Measurements from ENCODE around the gene PLCXD3. TPM values are rescaled to one million over a fixed set of nuclear protein-coding genes. Genes with fewer than 3 reads are reported as not detected.
"Not testable (repeated sequence)": the region's sequence is repeated elsewhere in the genome, so short reads cannot be mapped to it uniquely, and the experiment has no call there.

Gene PLCXD3
- total RNA-seq, 1 experiment from 2014 or later = 5.0 TPM

DNA sequence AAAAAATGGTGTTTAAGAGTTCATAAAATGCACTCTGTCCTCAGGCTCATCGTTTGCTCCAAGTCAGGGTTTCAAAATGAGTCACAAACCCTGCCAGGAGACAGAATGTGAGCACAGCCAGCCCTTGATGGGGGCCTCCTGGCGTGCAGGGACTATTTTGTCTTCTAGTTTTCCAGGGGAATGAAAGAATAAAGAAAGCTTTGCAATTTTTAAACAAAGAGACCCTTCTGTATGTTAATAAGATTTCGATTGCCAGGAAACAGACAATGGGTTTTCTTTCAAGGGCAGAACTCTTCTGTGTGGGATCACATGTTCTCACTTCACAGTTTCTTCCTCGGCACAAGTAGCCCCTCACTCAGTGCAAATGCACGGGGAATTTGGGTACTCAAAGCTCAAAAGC lies 175.6 kb downstream of the PLCXD3 start:
- H3K4me3 ChIP-seq (ENCODE audit: low read length) = no peak overlapping the region
- H2AFZ ChIP-seq (ENCODE audit: low read length) = no peak overlapping the region
- H3K79me2 ChIP-seq (ENCODE audit: low read length) = no peaks in the 10 kb centered on the region
- H3K9ac ChIP-seq (ENCODE audit: low read length) = no peak overlapping the region
- no peak for ATAC-seq
- no peaks in the 10 kb centered on the region for H3K4me1 ChIP-seq (ENCODE audit: insufficient read depth, low read length)
- H4K20me1 ChIP-seq (ENCODE audit: low read length) = no peaks in the 10 kb centered on the region
- H3K36me3 ChIP-seq (ENCODE audit: low read depth, low read length) = no peaks in the 10 kb centered on the region
- no peaks in the 10 kb centered on the region for H3K9me3 ChIP-seq (ENCODE audit: low read length)
- no peaks in the 10 kb centered on the region for H3K27me3 ChIP-seq (ENCODE audit: low read length)
- H3K27ac ChIP-seq (ENCODE audit: low read length) = no peak overlapping the region
- TF ChIP-seq, protein P1, sequence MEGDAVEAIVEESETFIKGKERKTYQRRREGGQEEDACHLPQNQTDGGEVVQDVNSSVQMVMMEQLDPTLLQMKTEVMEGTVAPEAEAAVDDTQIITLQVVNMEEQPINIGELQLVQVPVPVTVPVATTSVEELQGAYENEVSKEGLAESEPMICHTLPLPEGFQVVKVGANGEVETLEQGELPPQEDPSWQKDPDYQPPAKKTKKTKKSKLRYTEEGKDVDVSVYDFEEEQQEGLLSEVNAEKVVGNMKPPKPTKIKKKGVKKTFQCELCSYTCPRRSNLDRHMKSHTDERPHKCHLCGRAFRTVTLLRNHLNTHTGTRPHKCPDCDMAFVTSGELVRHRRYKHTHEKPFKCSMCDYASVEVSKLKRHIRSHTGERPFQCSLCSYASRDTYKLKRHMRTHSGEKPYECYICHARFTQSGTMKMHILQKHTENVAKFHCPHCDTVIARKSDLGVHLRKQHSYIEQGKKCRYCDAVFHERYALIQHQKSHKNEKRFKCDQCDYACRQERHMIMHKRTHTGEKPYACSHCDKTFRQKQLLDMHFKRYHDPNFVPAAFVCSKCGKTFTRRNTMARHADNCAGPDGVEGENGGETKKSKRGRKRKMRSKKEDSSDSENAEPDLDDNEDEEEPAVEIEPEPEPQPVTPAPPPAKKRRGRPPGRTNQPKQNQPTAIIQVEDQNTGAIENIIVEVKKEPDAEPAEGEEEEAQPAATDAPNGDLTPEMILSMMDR (conservative IDR thresholded peaks at IDR 0.05; ENCODE audit: low read depth, low read length) = no peak
- TF ChIP-seq EZH2 (IDR thresholded peaks at IDR 0.05; ENCODE audit: low read length, unreplicated experiment) = no peak
- no peak for TF ChIP-seq EZH2phosphoT487 (IDR thresholded peaks at IDR 0.05; ENCODE audit: borderline replicate concordance, low read length)
- CTCF ChIA-PET = no interaction called here
- intact Hi-C loops (cut with micrococcal nuclease) = no loop called here
- POLR2A ChIA-PET (ENCODE audit: unreplicated experiment) = no interaction called here
- no peaks in the 10 kb centered on the region for H3K9me2 ChIP-seq (replicated peaks; ENCODE audit: low read length)
- H3K4me2 ChIP-seq (ENCODE audit: low read length) = no peak overlapping the region
- no peak for DNase-seq
- BruUV-seq (replicated peaks) = no TSS peak
- no peaks in the 10 kb centered on the region for H3F3A ChIP-seq (ENCODE audit: low read length, unreplicated experiment)

DNA sequence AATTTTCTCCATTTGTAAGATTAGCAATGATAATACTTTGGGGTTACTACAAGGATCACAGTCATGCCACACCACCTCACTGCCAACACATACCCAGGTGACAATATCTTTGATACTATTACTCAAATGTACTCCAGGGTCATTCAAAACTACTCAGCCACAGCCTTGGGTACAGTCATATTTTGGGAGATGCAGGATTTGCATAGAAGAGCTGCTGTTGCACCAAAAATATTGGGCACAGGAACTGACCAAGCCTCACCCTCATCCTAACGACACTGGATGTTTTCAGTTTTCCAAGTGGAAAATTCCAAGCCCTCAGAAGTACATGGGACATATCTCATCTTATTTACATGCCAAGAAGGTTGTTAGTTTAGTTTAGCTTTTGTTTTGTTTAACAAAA lies 176.2 kb downstream of the PLCXD3 start:
- POLR2A ChIA-PET (ENCODE audit: unreplicated experiment) = no interaction called here
- H3K9me3 ChIP-seq (ENCODE audit: low read length) = no peaks in the 10 kb centered on the region

DNA sequence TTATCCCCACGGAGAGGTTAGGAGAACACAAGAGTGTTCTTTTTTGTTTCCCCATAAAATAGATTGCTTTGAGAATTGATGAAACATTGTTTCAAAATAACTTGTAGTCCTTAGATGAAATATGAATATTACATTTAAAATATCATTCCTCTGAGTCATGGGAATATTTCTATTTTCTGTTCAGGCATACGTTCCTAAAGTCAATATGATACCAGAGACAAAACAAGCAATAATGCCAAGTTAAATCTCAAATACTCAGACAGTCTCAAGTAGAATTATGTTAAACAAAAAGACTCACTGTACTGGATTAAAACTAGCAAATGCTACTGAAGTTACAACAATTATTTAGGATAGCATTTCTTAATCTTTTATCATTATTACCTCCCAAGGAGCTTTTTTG lies 185.3 kb downstream of the PLCXD3 start:
- DNase-seq = peak; percentile 59
- Histone ChIP-seq H3K36me3 (ENCODE audit: low read depth, low read length) (no peaks in the 10 kb centered on the region), H3K27me3 (ENCODE audit: low read length) (no peaks in the 10 kb centered on the region), H3K9me3 (ENCODE audit: low read length) (no peaks in the 10 kb centered on the region), H3K4me2 (ENCODE audit: low read length) (peak overlapping the region; percentile 10; the same call in 1 of the 2 replicates), H3K27ac (ENCODE audit: low read length) (no peak overlapping the region), H3K9ac (ENCODE audit: low read length) (no peak overlapping the region), H2AFZ (ENCODE audit: low read length) (no peak overlapping the region), H3F3A (ENCODE audit: low read length, unreplicated experiment) (no peaks in the 10 kb centered on the region), H3K4me1 (ENCODE audit: insufficient read depth, low read length) (peaks cover 10% of the 10 kb centered on the region), H3K79me2 (ENCODE audit: low read length) (no peaks in the 10 kb centered on the region), H4K20me1 (ENCODE audit: low read length) (no peaks in the 10 kb centered on the region), H3K4me3 (ENCODE audit: low read length) (no peak overlapping the region), H3K9me2 (replicated peaks; ENCODE audit: low read length) (no peaks in the 10 kb centered on the region)
- intact Hi-C loops (cut with micrococcal nuclease) = no loop called here
- BruUV-seq (replicated peaks) = no TSS peak
- ATAC-seq = peak; percentile 83
- TF ChIP-seq, protein P1 (conservative IDR thresholded peaks at IDR 0.05; ENCODE audit: low read depth, low read length) = no peak
- no peak for TF ChIP-seq EZH2phosphoT487 (IDR thresholded peaks at IDR 0.05; ENCODE audit: borderline replicate concordance, low read length)
- TF ChIP-seq EZH2 (IDR thresholded peaks at IDR 0.05; ENCODE audit: low read length, unreplicated experiment) = no peak
- ChIA-PET POLR2A (ENCODE audit: unreplicated experiment) (no interaction called here), CTCF (no interaction called here)

More for the DNA sequence above, 176.2 kb downstream of the PLCXD3 start:
- H3K27ac ChIP-seq (ENCODE audit: low read length) = no peak overlapping the region
- CTCF ChIA-PET = no interaction called here
- intact Hi-C loops (cut with micrococcal nuclease) = no loop called here
- H3K79me2 ChIP-seq (ENCODE audit: low read length) = no peaks in the 10 kb centered on the region
- no peaks in the 10 kb centered on the region for H3K36me3 ChIP-seq (ENCODE audit: low read depth, low read length)
- no peaks in the 10 kb centered on the region for H3F3A ChIP-seq (ENCODE audit: low read length, unreplicated experiment)
- no TSS peak for BruUV-seq (replicated peaks)
- no peaks in the 10 kb centered on the region for H3K4me1 ChIP-seq (ENCODE audit: insufficient read depth, low read length)
- DNase-seq (no peak), ATAC-seq (no peak)
- no peak overlapping the region for H3K9ac ChIP-seq (ENCODE audit: low read length)
- no peak overlapping the region for H3K4me2 ChIP-seq (ENCODE audit: low read length)
- TF ChIP-seq EZH2phosphoT487 (IDR thresholded peaks at IDR 0.05; ENCODE audit: borderline replicate concordance, low read length) (no peak), EZH2 (IDR thresholded peaks at IDR 0.05; ENCODE audit: low read length, unreplicated experiment) (no peak)
- TF ChIP-seq, protein P1 (conservative IDR thresholded peaks at IDR 0.05; ENCODE audit: low read depth, low read length) = no peak
- H3K27me3 ChIP-seq (ENCODE audit: low read length) = no peaks in the 10 kb centered on the region
- no peaks in the 10 kb centered on the region for H4K20me1 ChIP-seq (ENCODE audit: low read length)
- H3K9me2 ChIP-seq (replicated peaks; ENCODE audit: low read length) = no peaks in the 10 kb centered on the region
- no peak overlapping the region for H2AFZ ChIP-seq (ENCODE audit: low read length)
- H3K4me3 ChIP-seq (ENCODE audit: low read length) = no peak overlapping the region

DNA sequence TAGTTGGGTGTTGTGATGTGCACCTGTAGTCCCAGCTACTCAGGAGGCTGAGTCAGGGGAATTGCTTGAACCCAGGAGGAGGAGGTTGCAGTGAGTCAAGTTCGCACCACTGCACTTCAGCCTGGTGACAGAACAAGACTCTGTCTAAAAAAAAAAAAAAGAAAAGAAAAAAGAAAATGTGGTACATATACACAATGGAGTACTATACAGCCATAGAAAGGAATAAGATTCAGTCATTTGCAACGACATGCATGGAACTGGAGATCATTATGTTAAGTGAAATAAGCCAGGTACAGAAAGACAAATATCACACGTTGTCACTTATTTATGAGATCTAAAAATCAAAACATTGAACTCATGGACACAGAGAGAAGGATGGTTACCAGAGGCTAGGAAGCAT lies 187.6 kb downstream of the PLCXD3 start:
- ATAC-seq; H2AFZ ChIP-seq (ENCODE audit: low read length); H3K9me3 ChIP-seq (ENCODE audit: low read length); H3K79me2 ChIP-seq (ENCODE audit: low read length); H3K4me3 ChIP-seq (ENCODE audit: low read length); H3K9me2 ChIP-seq (replicated peaks; ENCODE audit: low read length); DNase-seq; intact Hi-C loops (cut with micrococcal nuclease); H3K4me1 ChIP-seq (ENCODE audit: insufficient read depth, low read length); CTCF ChIA-PET; H3K27ac ChIP-seq (ENCODE audit: low read length); POLR2A ChIA-PET (ENCODE audit: unreplicated experiment); BruUV-seq (replicated peaks); H3K9ac ChIP-seq (ENCODE audit: low read length); H3K36me3 ChIP-seq (ENCODE audit: low read depth, low read length); H4K20me1 ChIP-seq (ENCODE audit: low read length); H3F3A ChIP-seq (ENCODE audit: low read length, unreplicated experiment); H3K27me3 ChIP-seq (ENCODE audit: low read length); H3K4me2 ChIP-seq (ENCODE audit: low read length): not testable (repeated sequence)
